Endothelial cell of umbilical vein (primary cell): ENCODE measurements around the gene PRKAG2. TPM values are rescaled to one million over a fixed set of nuclear protein-coding genes. Genes with fewer than 3 reads are reported as not detected.

Experiments
- BruUV-seq: library from RNA; stranded (reverse); fragments of 400-500 nt; replicated peaks from 2 replicates; lab custom pipeline; 2021; lab: Mats Ljungman, UMichigan
- CTCF ChIA-PET: fragments of 300-600, 350-600 bp; sonication (Branson Sonifier 250); formaldehyde crosslinking; loops from one replicate; lab custom pipeline; 2021; ENCODE audit warnings: antibody characterized with exemption, inconsistent platforms; lab: Charles Lee
- POLR2A ChIA-PET: fragments of 300-600, 350-600 bp; sonication (Branson Sonifier 250); formaldehyde crosslinking; loops from one replicate; lab custom pipeline; 2021; ENCODE audit warnings: antibody characterized with exemption, inconsistent platforms; lab: Charles Lee
- DNase-seq: peaks from one replicate; pipeline ENCODE4 v3.0.0-alpha.2; 2011; ENCODE audit warnings: low read depth, low spot score
- FAIRE-seq: peaks from 2 replicates; lab custom pipeline; 2011; peaks lifted over from hg19 to GRCh38; lab: Jason Lieb, UNC
- H2AFZ ChIP-seq: 2 replicates; pipeline ENCODE4 v1.6.0; 2012; ENCODE audit warnings: low read depth, low read length, control low read depth, inconsistent platforms
- H3K27ac ChIP-seq: 2 replicates; pipeline ENCODE4 v1.5.1; 2011; ENCODE audit warnings: low read depth, mild to moderate bottlenecking, control low read depth, low read length, moderate library complexity; ENCODE audit not compliant: insufficient read depth
- H3K27me3 ChIP-seq, 2 experiments: 2 replicates each; pipeline versions ENCODE4 v1.6.0 to v1.6.1; 2011; ENCODE audit warnings: low read length in 2 of 2, mixed read lengths in 1 of 2; ENCODE audit not compliant: control insufficient read depth in 2 of 2, insufficient read depth in 2 of 2
- H3K36me3 ChIP-seq, 2 experiments: 2 replicates in 1 of 2; 3 replicates in 1 of 2; pipeline ENCODE4 v1.5.1; 2011; ENCODE audit warnings: low read length in 2 of 2, mild to moderate bottlenecking in 1 of 2, moderate library complexity in 1 of 2; ENCODE audit not compliant: control insufficient read depth in 2 of 2, insufficient read depth in 2 of 2; ENCODE audit errors: extremely low read depth in 1 of 2
- H3K4me1 ChIP-seq: 3 replicates; pipeline ENCODE4 v1.5.1; 2011; ENCODE audit warnings: mild to moderate bottlenecking, low read length; ENCODE audit not compliant: control insufficient read depth, insufficient read depth; ENCODE audit errors: extremely low read depth
- H3K4me2 ChIP-seq: 2 replicates; pipeline ENCODE4 v1.6.1; 2011; ENCODE audit warnings: low read length, control low read depth, mixed read lengths; ENCODE audit not compliant: insufficient read depth
- H3K4me3 ChIP-seq, 3 experiments: fragments of 200-600 bp in 1 of 3; sonication (generic), shearing (Covaris generic) in 1 of 3; replicated peaks in 1 of 3; 2 replicates each; pipeline ENCODE4 v1.5.1; 2011 to 2016; ENCODE audit warnings: control low read depth in 3 of 3, low read length in 3 of 3, mild to moderate bottlenecking in 2 of 3, inconsistent platforms in 1 of 3, low read depth in 1 of 3, moderate library complexity in 1 of 3; ENCODE audit not compliant: insufficient read depth in 1 of 3
- H3K79me2 ChIP-seq: 2 replicates; pipeline ENCODE4 v1.6.0; 2012; ENCODE audit warnings: low read length, inconsistent platforms; ENCODE audit not compliant: control insufficient read depth, insufficient read depth
- H3K9ac ChIP-seq: replicated peaks from 2 replicates; pipeline ENCODE3; 2011; ENCODE audit warnings: low read length, control low read depth; ENCODE audit not compliant: insufficient read depth; ENCODE audit errors: extremely low read depth
- H3K9me1 ChIP-seq: replicated peaks from 3 replicates; pipeline ENCODE4 v1.6.0; 2011; ENCODE audit warnings: mild to moderate bottlenecking, low read length; ENCODE audit not compliant: control insufficient read depth, insufficient read depth; ENCODE audit errors: extremely low read depth
- H3K9me3 ChIP-seq: replicated peaks from 2 replicates; pipeline ENCODE4 v1.5.1; 2012; ENCODE audit warnings: low read length, inconsistent platforms; ENCODE audit not compliant: control insufficient read depth, insufficient read depth
- H4K20me1 ChIP-seq: replicated peaks from 2 replicates; pipeline ENCODE3; 2011; ENCODE audit warnings: mild to moderate bottlenecking, low read length; ENCODE audit not compliant: control insufficient read depth, insufficient read depth; ENCODE audit errors: extremely low read depth
- EZH2 ChIP-seq: IDR thresholded peaks from 2 replicates; pipeline ENCODE4 v1.6.1; 2012; ENCODE audit warnings: borderline replicate concordance, low read depth, mild to moderate bottlenecking, moderate library complexity, low read length, inconsistent platforms; ENCODE audit not compliant: severe bottlenecking
- FOS ChIP-seq: IDR thresholded peaks from 2 replicates; pipeline ENCODE4 v1.6.1; 2011; ENCODE audit warnings: mild to moderate bottlenecking, low read length, moderate library complexity, borderline replicate concordance; ENCODE audit not compliant: insufficient read depth
- GATA2 ChIP-seq: IDR thresholded peaks from 2 replicates; pipeline ENCODE4 v1.7.0; 2011; ENCODE audit warnings: low read depth, mild to moderate bottlenecking, moderate library complexity, mixed read lengths, low read length; ENCODE audit not compliant: insufficient read length, insufficient read depth
- JUN ChIP-seq: IDR thresholded peaks from 2 replicates; pipeline ENCODE4 v1.6.1; 2011; ENCODE audit warnings: borderline replicate concordance, low read depth; ENCODE audit not compliant: insufficient read length, insufficient read depth
- MAX ChIP-seq: IDR thresholded peaks from 2 replicates; pipeline ENCODE4 v1.6.1; 2011; ENCODE audit not compliant: insufficient read depth, insufficient read length
- MYC ChIP-seq: IDR thresholded peaks from one replicate; pipeline ENCODE4 v1.6.1; 2011; ENCODE audit warnings: mild to moderate bottlenecking, low read depth, low read length
- POLR2A ChIP-seq: IDR thresholded peaks from 2 replicates; pipeline ENCODE4 v1.6.1; 2012; ENCODE audit warnings: low read depth, mild to moderate bottlenecking, control low read depth, low read length
- POLR2AphosphoS5 ChIP-seq: IDR thresholded peaks from 2 replicates; pipeline ENCODE4 v1.6.1; 2012; ENCODE audit warnings: low read depth, mild to moderate bottlenecking, control low read depth, low read length, moderate library complexity; ENCODE audit not compliant: insufficient read depth
- dilution Hi-C: fragments of 300-500 bp; cut with MboI; formaldehyde crosslinking; loops from one replicate; pipeline ENCODE4 v1.15.0; 2019; ENCODE audit warnings: low sequenced_read_pairs; ENCODE audit not compliant: extremely low pct_ligation_motif_present
- intact Hi-C: fragments of 100-400 bp; cut with micrococcal nuclease; formaldehyde crosslinking; loops from one replicate; pipeline ENCODE4 v1.10.0; 2022
- polyA plus RNA-seq, 4 experiments: library from polyadenylated mRNA; depleted of rRNA in 3 of 4; stranded (reverse) in 3 of 4; unstranded in 1 of 4; fragments of >200 nt; gene quantifications; 2 replicates each; pipeline versions ENCODE4 v1.2.1 to v1.2.3, GENCODE V29; 2011 to 2012; ENCODE audit warnings: missing spikeins in 1 of 4
- total RNA-seq: library from RNA; stranded (reverse); gene quantifications from 2 replicates; pipeline ENCODE4 v1.2.3, GENCODE V29; 2021
- TF ChIP-seq, protein P1 (sequence below), 2 donors: IDR thresholded peaks; 1 replicate in 1 of 2; 2 replicates in 1 of 2; pipeline ENCODE4 v1.5.1; 2011; ENCODE audit warnings: low read length in 2 of 2, mild to moderate bottlenecking in 2 of 2, moderate library complexity in 2 of 2, control low read depth in 1 of 2, inconsistent platforms in 1 of 2, low read depth in 1 of 2; ENCODE audit not compliant: insufficient read depth in 1 of 2; ENCODE audit errors: extremely low read depth in 1 of 2

The PRKAG2 gene
- total and polyA plus RNA-seq, 2 donors (not counting 3 experiments of a cell fraction or from before 2014, with no cell fraction given): 19.3 to 51.5 TPM

GRCh38 chr7:151707757-151708156, 169.2 kb downstream of the PRKAG2 start:
- H3K27ac ChIP-seq: no peak overlapping the region
- TF ChIP-seq POLR2AphosphoS5 (no peak), MAX (no peak), FOS (no peak), EZH2 (no peak), JUN (no peak), GATA2 (no peak), POLR2A (no peak), MYC (no peak)
- TF ChIP-seq, protein P1, sequence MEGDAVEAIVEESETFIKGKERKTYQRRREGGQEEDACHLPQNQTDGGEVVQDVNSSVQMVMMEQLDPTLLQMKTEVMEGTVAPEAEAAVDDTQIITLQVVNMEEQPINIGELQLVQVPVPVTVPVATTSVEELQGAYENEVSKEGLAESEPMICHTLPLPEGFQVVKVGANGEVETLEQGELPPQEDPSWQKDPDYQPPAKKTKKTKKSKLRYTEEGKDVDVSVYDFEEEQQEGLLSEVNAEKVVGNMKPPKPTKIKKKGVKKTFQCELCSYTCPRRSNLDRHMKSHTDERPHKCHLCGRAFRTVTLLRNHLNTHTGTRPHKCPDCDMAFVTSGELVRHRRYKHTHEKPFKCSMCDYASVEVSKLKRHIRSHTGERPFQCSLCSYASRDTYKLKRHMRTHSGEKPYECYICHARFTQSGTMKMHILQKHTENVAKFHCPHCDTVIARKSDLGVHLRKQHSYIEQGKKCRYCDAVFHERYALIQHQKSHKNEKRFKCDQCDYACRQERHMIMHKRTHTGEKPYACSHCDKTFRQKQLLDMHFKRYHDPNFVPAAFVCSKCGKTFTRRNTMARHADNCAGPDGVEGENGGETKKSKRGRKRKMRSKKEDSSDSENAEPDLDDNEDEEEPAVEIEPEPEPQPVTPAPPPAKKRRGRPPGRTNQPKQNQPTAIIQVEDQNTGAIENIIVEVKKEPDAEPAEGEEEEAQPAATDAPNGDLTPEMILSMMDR (IDR thresholded peaks at IDR 0.05; ENCODE audit: extremely low read depth in 1 of 2, insufficient read depth in 1 of 2, low read depth in 1 of 2, low read length in 2 of 2): no peak
- H3K36me3 ChIP-seq: no peaks in the 10 kb centered on the region
- H4K20me1 ChIP-seq: no peaks in the 10 kb centered on the region
- H3K27me3 ChIP-seq: no peaks in the 10 kb centered on the region
- H3K4me3 ChIP-seq: no peak overlapping the region
- H3K9me3 ChIP-seq: no peaks in the 10 kb centered on the region
- H3K79me2 ChIP-seq: no peaks in the 10 kb centered on the region
- intact Hi-C loops (no loop called here), dilution Hi-C loops (no loop called here)
- H3K9ac ChIP-seq: no peak overlapping the region
- ChIA-PET POLR2A (no interaction called here), CTCF (interaction anchor here (2.1 to 2.9 kb wide), 2 partner anchors 17 to 75 kb away, joined by 6 to 17 read pairs; no protein-coding TSS in a partner anchor)
- no peaks in the 10 kb centered on the region for H3K9me1 ChIP-seq
- no peak overlapping the region for H3K4me2 ChIP-seq
- FAIRE-seq (no peak), DNase-seq (no peak)
- H3K4me1 ChIP-seq: no peaks in the 10 kb centered on the region
- no peak overlapping the region for H2AFZ ChIP-seq
- no TSS peak for BruUV-seq
